Loucy (cell line): ENCODE data around the gene TNRC6C.

Experiments
- EZH2phosphoT487 ChIP-seq: fragments of 200-600 bp; IDR thresholded peaks from 2 replicates; pipeline ENCODE4 v1.6.1; 2018; ENCODE audit warnings: antibody characterized with exemption, mild to moderate bottlenecking, moderate library complexity, borderline replicate concordance
- TF ChIP-seq, protein P1 (sequence below): fragments of 200-600 bp; sonication (generic); conservative IDR thresholded peaks from 2 replicates; pipeline ENCODE4 v1.5.1; 2014; ENCODE audit warnings: mild to moderate bottlenecking, antibody characterized with exemption, low read length

- TF ChIP-seq, protein P1, sequence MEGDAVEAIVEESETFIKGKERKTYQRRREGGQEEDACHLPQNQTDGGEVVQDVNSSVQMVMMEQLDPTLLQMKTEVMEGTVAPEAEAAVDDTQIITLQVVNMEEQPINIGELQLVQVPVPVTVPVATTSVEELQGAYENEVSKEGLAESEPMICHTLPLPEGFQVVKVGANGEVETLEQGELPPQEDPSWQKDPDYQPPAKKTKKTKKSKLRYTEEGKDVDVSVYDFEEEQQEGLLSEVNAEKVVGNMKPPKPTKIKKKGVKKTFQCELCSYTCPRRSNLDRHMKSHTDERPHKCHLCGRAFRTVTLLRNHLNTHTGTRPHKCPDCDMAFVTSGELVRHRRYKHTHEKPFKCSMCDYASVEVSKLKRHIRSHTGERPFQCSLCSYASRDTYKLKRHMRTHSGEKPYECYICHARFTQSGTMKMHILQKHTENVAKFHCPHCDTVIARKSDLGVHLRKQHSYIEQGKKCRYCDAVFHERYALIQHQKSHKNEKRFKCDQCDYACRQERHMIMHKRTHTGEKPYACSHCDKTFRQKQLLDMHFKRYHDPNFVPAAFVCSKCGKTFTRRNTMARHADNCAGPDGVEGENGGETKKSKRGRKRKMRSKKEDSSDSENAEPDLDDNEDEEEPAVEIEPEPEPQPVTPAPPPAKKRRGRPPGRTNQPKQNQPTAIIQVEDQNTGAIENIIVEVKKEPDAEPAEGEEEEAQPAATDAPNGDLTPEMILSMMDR: no peak
- no peak for TF ChIP-seq EZH2phosphoT487
These were observed 41.1 kb downstream of the TNRC6C start for GRCh38 chr17:77999413-78000173.
